ENCODE data around the gene PTCRA.

PTCRA gene

GRCh38 chr6:42962096-42962495 is 46.2 kb downstream of the PTCRA start:
- Mint-ChIP-seq H3K9me3 (no peaks in the 10 kb centered on the region), H3K4me3 (peak overlapping the region in 2 of 3 experiments; percentile 42 to 64), H3K36me3 (ENCODE audit: low read depth) (peaks cover 26% of the 10 kb centered on the region), H3K27ac (no peak overlapping the region), H3K27me3 (ENCODE audit: low read depth) (peaks cover 34% of the 10 kb centered on the region), H3K4me1 (peaks cover 10% of the 10 kb centered on the region)
- TF ChIP-seq, protein P1, sequence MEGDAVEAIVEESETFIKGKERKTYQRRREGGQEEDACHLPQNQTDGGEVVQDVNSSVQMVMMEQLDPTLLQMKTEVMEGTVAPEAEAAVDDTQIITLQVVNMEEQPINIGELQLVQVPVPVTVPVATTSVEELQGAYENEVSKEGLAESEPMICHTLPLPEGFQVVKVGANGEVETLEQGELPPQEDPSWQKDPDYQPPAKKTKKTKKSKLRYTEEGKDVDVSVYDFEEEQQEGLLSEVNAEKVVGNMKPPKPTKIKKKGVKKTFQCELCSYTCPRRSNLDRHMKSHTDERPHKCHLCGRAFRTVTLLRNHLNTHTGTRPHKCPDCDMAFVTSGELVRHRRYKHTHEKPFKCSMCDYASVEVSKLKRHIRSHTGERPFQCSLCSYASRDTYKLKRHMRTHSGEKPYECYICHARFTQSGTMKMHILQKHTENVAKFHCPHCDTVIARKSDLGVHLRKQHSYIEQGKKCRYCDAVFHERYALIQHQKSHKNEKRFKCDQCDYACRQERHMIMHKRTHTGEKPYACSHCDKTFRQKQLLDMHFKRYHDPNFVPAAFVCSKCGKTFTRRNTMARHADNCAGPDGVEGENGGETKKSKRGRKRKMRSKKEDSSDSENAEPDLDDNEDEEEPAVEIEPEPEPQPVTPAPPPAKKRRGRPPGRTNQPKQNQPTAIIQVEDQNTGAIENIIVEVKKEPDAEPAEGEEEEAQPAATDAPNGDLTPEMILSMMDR (IDR thresholded peaks at IDR 0.05; ENCODE audit: unreplicated experiment in 3 of 3) = no peak

DNA sequence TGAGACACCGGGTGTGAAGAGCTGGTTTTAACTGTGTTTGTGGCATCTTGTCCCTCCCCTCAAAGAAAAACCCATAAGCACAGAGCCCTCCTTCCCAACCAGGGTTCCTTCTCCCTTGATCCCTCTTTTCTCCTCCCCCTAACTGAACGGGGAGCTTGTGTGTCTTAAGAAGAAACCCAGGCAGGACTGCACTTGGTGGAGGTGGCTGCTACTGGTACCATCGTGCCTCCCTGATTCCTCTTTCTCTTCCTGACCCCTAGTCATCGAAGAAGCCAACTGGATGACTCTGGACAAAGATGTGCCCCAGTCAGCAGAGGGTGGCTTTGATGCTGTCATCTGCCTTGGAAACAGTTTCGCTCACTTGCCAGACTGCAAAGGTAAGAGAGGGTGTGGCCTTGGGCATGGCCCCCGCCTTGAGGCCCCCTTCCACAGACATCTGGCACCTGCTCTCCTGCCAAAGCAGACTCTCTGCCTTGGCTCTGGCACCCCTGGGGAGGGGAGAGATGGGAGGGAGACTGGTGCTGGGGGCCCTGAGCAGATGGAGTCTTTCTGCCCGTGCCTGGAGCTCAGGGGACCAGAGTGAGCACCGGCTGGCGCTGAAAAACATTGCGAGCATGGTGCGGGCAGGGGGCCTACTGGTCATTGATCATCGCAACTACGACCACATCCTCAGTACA is 46.8 kb downstream of the PTCRA start:
- Mint-ChIP-seq H3K27ac (no peak overlapping the region), H3K4me1 (peaks cover 10% of the 10 kb centered on the region), H3K9me3 (no peaks in the 10 kb centered on the region), H3K27me3 (ENCODE audit: low read depth) (peaks cover 34% of the 10 kb centered on the region), H3K4me3 (peak overlapping the region; percentile 38 to 64 (median 42)), H3K36me3 (ENCODE audit: low read depth) (peaks cover 26% of the 10 kb centered on the region)
- TF ChIP-seq, protein P1 (IDR thresholded peaks at IDR 0.05; ENCODE audit: unreplicated experiment in 3 of 3) = no peak

- Mint-ChIP-seq H3K4me3 (no peak overlapping the region), H3K9me3 (no peaks in the 10 kb centered on the region), H3K36me3 (ENCODE audit: low read depth) (peaks cover 26% of the 10 kb centered on the region), H3K27me3 (ENCODE audit: low read depth) (peaks cover 34% of the 10 kb centered on the region), H3K27ac (no peak overlapping the region), H3K4me1 (peaks cover 10% of the 10 kb centered on the region)
- TF ChIP-seq, protein P1 (IDR thresholded peaks at IDR 0.05; ENCODE audit: unreplicated experiment in 3 of 3) = no peak
Observed at GRCh38 chr6:42963179-42963854, 47.5 kb downstream of the PTCRA start.

DNA sequence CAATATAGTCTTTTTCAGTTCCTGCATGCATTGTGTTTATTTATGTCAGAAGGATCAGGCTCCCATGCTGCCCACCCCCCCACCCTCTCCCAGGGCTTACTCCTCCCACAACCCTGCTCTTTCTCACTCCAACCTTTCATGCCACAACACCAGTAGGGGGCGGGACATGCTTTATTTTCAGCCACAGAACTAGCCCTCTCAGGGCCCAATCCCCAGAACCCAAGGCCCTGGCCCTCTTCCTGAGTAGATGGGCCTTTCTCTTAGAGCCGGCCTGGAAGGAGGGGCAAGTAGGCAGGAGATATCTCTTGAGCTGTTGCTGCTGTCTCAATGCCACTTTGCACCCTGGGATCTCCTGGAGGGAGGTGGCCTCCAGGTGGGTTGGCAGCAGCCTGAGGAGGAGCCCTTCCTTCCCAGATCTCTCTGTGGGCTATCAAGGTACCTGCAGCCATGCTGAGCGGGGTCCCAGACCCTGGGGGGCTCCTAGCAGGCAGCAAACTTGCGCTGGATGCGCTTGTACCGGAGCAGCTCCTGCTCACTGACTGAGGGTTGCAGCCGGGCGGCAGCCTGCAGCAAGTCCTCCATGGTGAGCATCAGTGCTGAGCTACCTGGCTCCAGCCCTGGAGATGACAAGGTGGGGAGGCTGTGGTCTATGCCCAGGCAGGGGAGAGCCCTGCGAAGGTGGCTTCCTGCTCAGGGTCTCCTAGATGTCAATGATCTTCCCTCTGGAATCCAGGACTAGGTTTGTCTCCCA is 48.2 kb downstream of the PTCRA start:
- H3K36me3 Mint-ChIP-seq (ENCODE audit: low read depth) = peaks cover 26% of the 10 kb centered on the region

DNA sequence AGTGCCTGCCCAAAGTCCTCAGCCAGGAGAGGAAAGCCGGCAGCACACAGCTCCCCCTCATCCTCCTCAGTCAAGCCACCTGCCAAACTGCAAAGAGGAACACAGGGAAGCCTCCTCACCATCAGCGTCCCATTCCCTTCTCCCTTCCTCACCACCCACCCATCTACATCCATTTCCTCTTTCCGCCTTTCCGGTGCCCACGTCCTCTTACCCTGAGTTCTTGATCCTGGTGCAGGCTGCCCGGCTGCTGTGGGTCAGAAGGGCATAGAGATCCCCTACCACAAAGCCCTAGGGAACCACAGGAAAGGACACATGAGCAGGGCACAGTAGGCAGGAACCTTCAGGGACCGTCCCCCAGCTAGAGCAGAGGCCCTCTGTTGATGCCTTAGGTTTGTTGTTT is 50.7 kb downstream of the PTCRA start:
- Mint-ChIP-seq H3K27ac (no peak overlapping the region), H3K4me1 (no peaks in the 10 kb centered on the region), H3K9me3 (no peaks in the 10 kb centered on the region), H3K4me3 (no peak overlapping the region), H3K36me3 (ENCODE audit: low read depth) (peaks cover 26% of the 10 kb centered on the region), H3K27me3 (ENCODE audit: low read depth) (peaks cover 10% of the 10 kb centered on the region)
- TF ChIP-seq, protein P1 (IDR thresholded peaks at IDR 0.05; ENCODE audit: unreplicated experiment in 3 of 3) = no peak

More for the DNA sequence above, 48.2 kb downstream of the PTCRA start:
- Mint-ChIP-seq H3K27me3 (ENCODE audit: low read depth) (peaks cover 34% of the 10 kb centered on the region), H3K4me3 (no peak overlapping the region), H3K27ac (no peak overlapping the region), H3K9me3 (no peaks in the 10 kb centered on the region), H3K4me1 (peaks cover 10% of the 10 kb centered on the region)
- TF ChIP-seq, protein P1 (IDR thresholded peaks at IDR 0.05; ENCODE audit: unreplicated experiment in 3 of 3) = no peak
